ENCODE measurements around the gene HS3ST2.

DNA sequence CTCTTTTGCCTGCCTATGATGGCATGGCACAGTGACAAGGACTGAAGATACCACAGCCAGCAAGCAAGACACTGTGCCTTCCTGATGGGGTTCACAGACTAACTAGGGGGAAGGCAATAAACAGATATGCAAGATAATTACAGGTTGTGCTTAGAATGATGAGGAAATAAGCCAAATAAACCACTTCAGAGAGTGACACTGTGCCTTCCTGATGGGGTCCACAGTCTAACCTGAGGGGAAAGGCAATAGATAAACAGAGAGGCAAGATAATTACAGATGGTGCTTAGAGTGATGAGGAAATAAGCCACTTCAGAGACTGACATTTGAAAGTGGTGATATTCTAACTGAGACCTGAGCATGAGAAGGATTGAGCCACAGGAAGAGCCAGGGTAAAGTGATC is 84.2 kb downstream of the HS3ST2 start:
- TF ChIP-seq, protein P1, sequence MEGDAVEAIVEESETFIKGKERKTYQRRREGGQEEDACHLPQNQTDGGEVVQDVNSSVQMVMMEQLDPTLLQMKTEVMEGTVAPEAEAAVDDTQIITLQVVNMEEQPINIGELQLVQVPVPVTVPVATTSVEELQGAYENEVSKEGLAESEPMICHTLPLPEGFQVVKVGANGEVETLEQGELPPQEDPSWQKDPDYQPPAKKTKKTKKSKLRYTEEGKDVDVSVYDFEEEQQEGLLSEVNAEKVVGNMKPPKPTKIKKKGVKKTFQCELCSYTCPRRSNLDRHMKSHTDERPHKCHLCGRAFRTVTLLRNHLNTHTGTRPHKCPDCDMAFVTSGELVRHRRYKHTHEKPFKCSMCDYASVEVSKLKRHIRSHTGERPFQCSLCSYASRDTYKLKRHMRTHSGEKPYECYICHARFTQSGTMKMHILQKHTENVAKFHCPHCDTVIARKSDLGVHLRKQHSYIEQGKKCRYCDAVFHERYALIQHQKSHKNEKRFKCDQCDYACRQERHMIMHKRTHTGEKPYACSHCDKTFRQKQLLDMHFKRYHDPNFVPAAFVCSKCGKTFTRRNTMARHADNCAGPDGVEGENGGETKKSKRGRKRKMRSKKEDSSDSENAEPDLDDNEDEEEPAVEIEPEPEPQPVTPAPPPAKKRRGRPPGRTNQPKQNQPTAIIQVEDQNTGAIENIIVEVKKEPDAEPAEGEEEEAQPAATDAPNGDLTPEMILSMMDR (IDR thresholded peaks at IDR 0.05), result no peak
- TF ChIP-seq POLR2A (IDR thresholded peaks at IDR 0.05), result no peak
- TF ChIP-seq EP300 (IDR thresholded peaks at IDR 0.05), result no peak
